T-helper 1 cell treated with Interleukin-12 subunit alpha and Interleukin-12 subunit beta and Interleukin-4 antibody, amounts not matched to agents 30 ng/mL and 1 ng/mL, for 36 hours (primary cell): ENCODE data around the gene ARPC4. TPM values are rescaled to one million over a fixed set of nuclear protein-coding genes. Genes with fewer than 3 reads are reported as not detected.
"Not testable (repeated sequence)": the region's sequence is repeated elsewhere in the genome, so short reads cannot be mapped to it uniquely, and the experiment has no call there.

Experiments
- intact Hi-C: fragments of 100-400 bp; cut with micrococcal nuclease; formaldehyde crosslinking; loops from one replicate; pipeline ENCODE4 v1.15.1; 2024
- total RNA-seq: library from RNA; stranded (reverse); gene quantifications from 2 replicates; pipeline ENCODE4 v1.2.3, GENCODE V29; 2022

Gene ARPC4
- total RNA-seq, 1 donor from 2014 or later, result 298 TPM

- intact Hi-C loops, result loop anchor here (1.0 to 10.0 kb wide), 3 partner anchors 84 to 886 kb away; partner anchors contain the start of gene CRELD1
Observed at GRCh38 chr3:9848860-9849259, 56.0 kb downstream of the ARPC4 start.

GRCh38 chr3:9851383-9851782, 58.5 kb downstream of the ARPC4 start:
- intact Hi-C loops, result not testable (repeated sequence)

GRCh38 chr3:9851926-9852325, 59.0 kb downstream of the ARPC4 start:
- intact Hi-C loops, result not testable (repeated sequence)

GRCh38 chr3:9852528-9852927, 59.6 kb downstream of the ARPC4 start:
- intact Hi-C loops, result no loop called here

- intact Hi-C loops, result not testable (repeated sequence)
Observed at GRCh38 chr3:9854291-9854940, 61.5 kb downstream of the ARPC4 start.

GRCh38 chr3:9855594-9855993, 62.7 kb downstream of the ARPC4 start:
- intact Hi-C loops, result no loop called here

Other genes starting within 250 kb of the ARPC4 start
- gene LHFPL4, start 239.3 kb upstream of the ARPC4 start, total RNA-seq, result not detected in 2 replicates
- gene MTMR14, start 143.6 kb upstream of the ARPC4 start, total RNA-seq, result 49.2 and 54.8 TPM in 2 replicates
- 0.22 and 0.59 TPM in 2 replicates for gene CPNE9, start 89.2 kb upstream of the ARPC4 start, total RNA-seq
- 41.3 and 51.1 TPM in 2 replicates for gene BRPF1, start 61.3 kb upstream of the ARPC4 start, total RNA-seq
- 35.6 and 43.2 TPM in 2 replicates for gene OGG1, start 43.1 kb upstream of the ARPC4 start, total RNA-seq
- gene CAMK1, start 23.1 kb upstream of the ARPC4 start, total RNA-seq, result 22.6 and 26.2 TPM in 2 replicates
- 62.3 and 67.1 TPM in 2 replicates for gene TADA3, start 609 bp upstream of the ARPC4 start, total RNA-seq
- 46.7 and 51.4 TPM in 2 replicates for gene TTLL3, start 17.2 kb downstream of the ARPC4 start, total RNA-seq
- 51.9 and 53.8 TPM in 2 replicates for gene RPUSD3, start 50.9 kb downstream of the ARPC4 start, total RNA-seq
- gene CIDEC, start 87.2 kb downstream of the ARPC4 start, total RNA-seq, result not detected in 2 replicates
- 33.9 and 36.2 TPM in 2 replicates for gene JAGN1, start 97.5 kb downstream of the ARPC4 start, total RNA-seq
- gene IL17RE, start 109.8 kb downstream of the ARPC4 start, total RNA-seq, result 2.4 and 2.5 TPM in 2 replicates
- 0.78 and 1.1 TPM in 2 replicates for gene IL17RC, start 124.0 kb downstream of the ARPC4 start, total RNA-seq
- gene CRELD1, start 140.8 kb downstream of the ARPC4 start, total RNA-seq, result 26.0 and 27.5 TPM in 2 replicates
- 10.6 and 13.4 TPM in 2 replicates for gene PRRT3, start 159.3 kb downstream of the ARPC4 start, total RNA-seq
- gene EMC3, start 193.8 kb downstream of the ARPC4 start, total RNA-seq, result 52.2 and 62.6 TPM in 2 replicates
- gene FANCD2, start 233.4 kb downstream of the ARPC4 start, total RNA-seq, result 40.7 and 54.1 TPM in 2 replicates